HepG2 (cell line): ENCODE measurements around the gene PUS1. TPM values are rescaled to one million over a fixed set of nuclear protein-coding genes. Genes with fewer than 3 reads are reported as not detected.

Experiments
- ATAC-seq: fragments of 200-7000 bp; cut with Tn5 transposase; 3 replicates; pipeline ENCODE4 v1.9.1; 2020; ENCODE audit warnings: mild to moderate bottlenecking, moderate library complexity
- Bru-seq: library from RNA; stranded (reverse); fragments of 400-500 nt; gene quantifications from one replicate; lab custom pipeline; 2021; lab: Mats Ljungman, UMichigan
- BruChase-seq, 2 experiments: library from RNA; stranded (reverse); fragments of 400-500 nt; gene quantifications; one replicate each; lab custom pipeline; 2021; lab: Mats Ljungman, UMichigan
- BruUV-seq: library from RNA; stranded (reverse); fragments of 400-500 nt; replicated peaks from 2 replicates; lab custom pipeline; 2021; lab: Mats Ljungman, UMichigan
- CTCF ChIA-PET: fragments of 300-600 bp; formaldehyde crosslinking; extraction: SDS; loops from one replicate; lab custom pipeline; 2021; ENCODE audit warnings: low total read pairs, inconsistent platforms, low intra/inter-chr PET ratio; lab: Yijun Ruan, JAX
- POLR2A ChIA-PET: fragments of 350-600 bp; sonication (Branson Sonifier 250); formaldehyde crosslinking; loops from one replicate; lab custom pipeline; 2020; ENCODE audit warnings: antibody characterized with exemption, inconsistent platforms; lab: Yijun Ruan, JAX
- DNase-seq: peaks from one replicate; pipeline ENCODE4 v3.0.0-alpha.2; 2015; ENCODE audit warnings: low spot score
- FAIRE-seq: peaks from 3 replicates; lab custom pipeline; 2011; peaks lifted over from hg19 to GRCh38; lab: Jason Lieb, UNC
- H2AFZ ChIP-seq: one replicate; pipeline ENCODE4 v1.6.1; 2011; ENCODE audit warnings: low read length, inconsistent platforms
- H3K27ac ChIP-seq: fragments of 300-600 bp; 3 replicates; pipeline ENCODE4 v1.8.0; 2011; ENCODE audit warnings: mixed run types, mild to moderate bottlenecking, mixed read lengths, low read length, inconsistent platforms; ENCODE audit not compliant: insufficient read depth; ENCODE audit errors: extremely low read length
- H3K27me3 ChIP-seq, 2 experiments: fragments of 200-600 bp in 1 of 2; 2 replicates in 1 of 2; 3 replicates in 1 of 2; pipeline versions ENCODE4 v1.6.0 to v1.8.0; 2011; ENCODE audit warnings: low read length in 2 of 2, mild to moderate bottlenecking in 2 of 2, moderate library complexity in 2 of 2, inconsistent platforms in 1 of 2; ENCODE audit not compliant: insufficient read depth in 2 of 2, control insufficient read depth in 1 of 2
- H3K36me3 ChIP-seq, 2 experiments: fragments of 200-600 bp in 1 of 2; replicated peaks in 1 of 2; 2 replicates in 1 of 2; 3 replicates in 1 of 2; pipeline versions ENCODE4 v1.5.1 to v1.8.0; 2011; ENCODE audit warnings: low read length in 2 of 2, inconsistent platforms in 1 of 2; ENCODE audit not compliant: insufficient read depth in 2 of 2, control insufficient read depth in 1 of 2
- H3K4me1 ChIP-seq: 2 replicates; pipeline ENCODE4 v1.5.1; 2012; ENCODE audit warnings: low read length, inconsistent platforms; ENCODE audit not compliant: insufficient read depth
- H3K4me2 ChIP-seq: 2 replicates; pipeline ENCODE4 v1.6.0; 2011; ENCODE audit warnings: low read depth, low read length, inconsistent platforms
- H3K4me3 ChIP-seq, 3 experiments: fragments of 200-600 bp in 1 of 3; sonication (generic), shearing (Covaris generic) in 1 of 3; replicated peaks in 1 of 3; 2 replicates each; pipeline ENCODE4 v1.5.1; 2011 to 2016; ENCODE audit warnings: low read length in 3 of 3, inconsistent platforms in 2 of 3, low read depth in 2 of 3, mild to moderate bottlenecking in 2 of 3, control low read depth in 1 of 3, mixed read lengths in 1 of 3; ENCODE audit not compliant: insufficient read depth in 1 of 3
- H3K79me2 ChIP-seq: one replicate; pipeline ENCODE4 v1.6.1; 2011; ENCODE audit warnings: low read length, inconsistent platforms; ENCODE audit not compliant: insufficient read depth
- H3K9ac ChIP-seq: 2 replicates; pipeline ENCODE4 v1.6.0; 2011; ENCODE audit warnings: mild to moderate bottlenecking, low read depth, low read length, inconsistent platforms; ENCODE audit not compliant: insufficient read depth
- H3K9me3 ChIP-seq: 2 replicates; pipeline ENCODE4 v1.5.1; 2012; ENCODE audit warnings: mild to moderate bottlenecking, low read length
- H4K20me1 ChIP-seq: 2 replicates; pipeline ENCODE4 v1.6.0; 2011; ENCODE audit warnings: inconsistent platforms, mild to moderate bottlenecking, low read length, moderate library complexity; ENCODE audit not compliant: insufficient read depth
- ARNTL ChIP-seq: sonication (generic); formaldehyde crosslinking; IDR thresholded peaks from 2 replicates; pipeline ENCODE4 v1.4.0; 2020; ENCODE audit warnings: mild to moderate bottlenecking, missing genetic modification reagents
- FOSL2 ChIP-seq: sonication (generic); formaldehyde crosslinking; IDR thresholded peaks from 2 replicates; pipeline ENCODE4 v1.4.0; 2020; ENCODE audit warnings: missing genetic modification reagents
- SETDB1 ChIP-seq: sonication (generic); formaldehyde crosslinking; IDR thresholded peaks from 2 replicates; pipeline ENCODE4 v1.5.1; 2020; ENCODE audit warnings: missing genetic modification reagents, mild to moderate bottlenecking, borderline replicate concordance
- SMYD3 ChIP-seq: sonication (generic); formaldehyde crosslinking; IDR thresholded peaks from 2 replicates; pipeline ENCODE4 v1.8.1; 2023; ENCODE audit warnings: mild to moderate bottlenecking, missing genetic modification reagents
- XBP1 ChIP-seq: sonication (generic); formaldehyde crosslinking; IDR thresholded peaks from 2 replicates; pipeline ENCODE4 v1.5.0; 2020; ENCODE audit warnings: missing genetic modification reagents
- ZNF558 ChIP-seq: sonication (generic); formaldehyde crosslinking; IDR thresholded peaks from 2 replicates; pipeline ENCODE4 v1.9.0; 2022; ENCODE audit warnings: mild to moderate bottlenecking, missing genetic modification reagents, borderline replicate concordance
- ZNF629 ChIP-seq: sonication (generic); formaldehyde crosslinking; conservative IDR thresholded peaks from 2 replicates; pipeline ENCODE4 v1.5.0; 2020; ENCODE audit warnings: missing genetic modification reagents
- ZSCAN20 ChIP-seq: sonication (generic); formaldehyde crosslinking; IDR thresholded peaks from 2 replicates; pipeline ENCODE4 v1.4.0; 2020; ENCODE audit warnings: missing genetic modification reagents, mild to moderate bottlenecking, borderline replicate concordance
- ZSCAN31 ChIP-seq: sonication (generic); formaldehyde crosslinking; IDR thresholded peaks from 2 replicates; pipeline ENCODE4 v1.5.0; 2020; ENCODE audit warnings: low read depth, mild to moderate bottlenecking, missing genetic modification reagents
- WGBS: methylation state at CpG from one replicate; pipeline ENCODE4 v1.1.6; 2017; ENCODE audit warnings: low lambda C conversion rate; 5-methylcytosine and 5-hydroxymethylcytosine counted together
- in situ Hi-C: cut with HindIII; loops from 2 replicates; pipeline ENCODE4 v1.10.0; 2017; ENCODE audit warnings: low pct_unique_long_range_greater_than_20kb; ENCODE audit not compliant: extremely low pct_ligation_motif_present
- intact Hi-C: fragments of 100-400 bp; cut with micrococcal nuclease; formaldehyde crosslinking; loops from one replicate; pipeline ENCODE4 v1.10.0; 2022; ENCODE audit not compliant: unreplicated experiment
- long read RNA-seq, 2 experiments: library from RNA in 1 of 2; library from polyadenylated mRNA in 1 of 2; stranded (forward) in 1 of 2; unstranded in 1 of 2; transcript quantifications; one replicate each; pipeline ENCODE4 v2.0.0, GENCODE V29; 2019 to 2022
- polyA minus RNA-seq, 3 experiments: library from RNA; depleted of rRNA, polyadenylated mRNA; stranded (reverse); fragments of >200 nt; gene quantifications; 2 replicates each; pipeline ENCODE4 v1.2.3, GENCODE V29; 2011; ENCODE audit warnings: low replicate concordance in 1 of 3
- polyA plus RNA-seq, 8 experiments: library from polyadenylated mRNA; depleted of rRNA in 3 of 8; stranded (reverse) in 7 of 8; unstranded in 1 of 8; fragments of >200 nt; fragmentation: Illumina TruSeq in 4 of 8; extraction: Trizol in 4 of 8; gene quantifications; 2 replicates each; pipeline versions ENCODE4 v1.2.1 to v1.2.3, GENCODE V29; 2011 to 2016; ENCODE audit warnings: low read depth in 4 of 8, missing spikeins in 1 of 8, mixed read lengths in 1 of 8; ENCODE audit not compliant: insufficient read depth in 1 of 8
- total RNA-seq, 5 experiments: library from RNA; depleted of rRNA; stranded (reverse); fragments of >200 nt; fragmentation: Illumina TruSeq; extraction: Trizol; gene quantifications; 2 replicates each; pipeline ENCODE4 v1.2.3, GENCODE V29; 2016; ENCODE audit warnings: low read depth in 1 of 5
- TF ChIP-seq, protein P1 (sequence below): sonication (generic); formaldehyde crosslinking; IDR thresholded peaks from 2 replicates; pipeline ENCODE4 v1.4.0; 2020; ENCODE audit warnings: mild to moderate bottlenecking, missing genetic modification reagents
- TF ChIP-seq, protein P2 (sequence below): sonication (generic); formaldehyde crosslinking; IDR thresholded peaks from 2 replicates; pipeline ENCODE4 v1.4.0; 2020; ENCODE audit warnings: missing genetic modification reagents

The PUS1 gene
- total RNA-seq (2016; rRNA removed; fragmentation: Illumina TruSeq; extraction: Trizol) (23.5 and 24.7 TPM in 2 replicates), polyA plus RNA-seq (2011; rRNA removed) (19.2 and 28.3 TPM in 2 replicates), polyA minus RNA-seq (2011; rRNA and poly(A)+ RNA removed; ENCODE audit: low replicate concordance) (26.1 and 71.1 TPM in 2 replicates), Bru-seq, nascent RNA (percentile 82 among the genes with signal in this experiment), BruChase-seq, experiment 1, labeled RNA remaining after a 6-hour chase (percentile 89 among the genes with signal in this experiment), BruChase-seq, experiment 2, labeled RNA remaining after a 2-hour chase (percentile 91 among the genes with signal in this experiment)
- 6.6 and 7.1 TPM in 2 replicates for total RNA-seq (2016; cell fraction: cytosol; rRNA removed; fragmentation: Illumina TruSeq; extraction: Trizol; ENCODE audit: low read depth)
- total RNA-seq (2016; cell fraction: insoluble cytoplasmic fraction; rRNA removed; fragmentation: Illumina TruSeq; extraction: Trizol) = 21.9 and 25.6 TPM in 2 replicates
- 11.7 and 15.8 TPM in 2 replicates for total RNA-seq (2016; cell fraction: membrane; rRNA removed; fragmentation: Illumina TruSeq; extraction: Trizol)
- 22.3 and 22.5 TPM in 2 replicates for total RNA-seq (2016; cell fraction: nucleus; rRNA removed; fragmentation: Illumina TruSeq; extraction: Trizol)
- polyA plus RNA-seq (2011; cell fraction: cytosol; rRNA removed) = 18.9 and 22.1 TPM in 2 replicates
- polyA plus RNA-seq (2011; cell fraction: nucleus; rRNA removed) = 51.5 and 61.7 TPM in 2 replicates
- 16.6 and 23.7 TPM in 2 replicates for polyA plus RNA-seq (2012)
- polyA plus RNA-seq (2016; cell fraction: cytosol; fragmentation: Illumina TruSeq; extraction: Trizol; ENCODE audit: low read depth) = 6.6 and 8.0 TPM in 2 replicates
- polyA plus RNA-seq (2016; cell fraction: insoluble cytoplasmic fraction; fragmentation: Illumina TruSeq; extraction: Trizol; ENCODE audit: low read depth) = 37.8 and 38.4 TPM in 2 replicates
- 14.2 and 18.7 TPM in 2 replicates for polyA plus RNA-seq (2016; cell fraction: membrane; fragmentation: Illumina TruSeq; extraction: Trizol; ENCODE audit: low read depth)
- polyA plus RNA-seq (2016; cell fraction: nucleus; fragmentation: Illumina TruSeq; extraction: Trizol; ENCODE audit: insufficient read depth, low read depth) = 70.5 and 72.7 TPM in 2 replicates
- 10.4 and 12.3 TPM in 2 replicates for polyA minus RNA-seq (2011; cell fraction: cytosol; rRNA and poly(A)+ RNA removed)
- polyA minus RNA-seq (2011; cell fraction: nucleus; rRNA and poly(A)+ RNA removed) = 31.2 and 34.2 TPM in 2 replicates
- long read RNA-seq, experiment 1, full-length matches to known transcripts = 9 of 19 reads
- long read RNA-seq, experiment 1, partial matches to known transcripts = 4 of 19 reads
- long read RNA-seq, experiment 1, other reads (novel, unspliced or antisense) = 6 of 19 reads
- long read RNA-seq, experiment 2, full-length matches to known transcripts = 84 of 110 reads
- long read RNA-seq, experiment 2, partial matches to known transcripts = 10 of 110 reads
- long read RNA-seq, experiment 2, other reads (novel, unspliced or antisense) = 16 of 110 reads

DNA sequence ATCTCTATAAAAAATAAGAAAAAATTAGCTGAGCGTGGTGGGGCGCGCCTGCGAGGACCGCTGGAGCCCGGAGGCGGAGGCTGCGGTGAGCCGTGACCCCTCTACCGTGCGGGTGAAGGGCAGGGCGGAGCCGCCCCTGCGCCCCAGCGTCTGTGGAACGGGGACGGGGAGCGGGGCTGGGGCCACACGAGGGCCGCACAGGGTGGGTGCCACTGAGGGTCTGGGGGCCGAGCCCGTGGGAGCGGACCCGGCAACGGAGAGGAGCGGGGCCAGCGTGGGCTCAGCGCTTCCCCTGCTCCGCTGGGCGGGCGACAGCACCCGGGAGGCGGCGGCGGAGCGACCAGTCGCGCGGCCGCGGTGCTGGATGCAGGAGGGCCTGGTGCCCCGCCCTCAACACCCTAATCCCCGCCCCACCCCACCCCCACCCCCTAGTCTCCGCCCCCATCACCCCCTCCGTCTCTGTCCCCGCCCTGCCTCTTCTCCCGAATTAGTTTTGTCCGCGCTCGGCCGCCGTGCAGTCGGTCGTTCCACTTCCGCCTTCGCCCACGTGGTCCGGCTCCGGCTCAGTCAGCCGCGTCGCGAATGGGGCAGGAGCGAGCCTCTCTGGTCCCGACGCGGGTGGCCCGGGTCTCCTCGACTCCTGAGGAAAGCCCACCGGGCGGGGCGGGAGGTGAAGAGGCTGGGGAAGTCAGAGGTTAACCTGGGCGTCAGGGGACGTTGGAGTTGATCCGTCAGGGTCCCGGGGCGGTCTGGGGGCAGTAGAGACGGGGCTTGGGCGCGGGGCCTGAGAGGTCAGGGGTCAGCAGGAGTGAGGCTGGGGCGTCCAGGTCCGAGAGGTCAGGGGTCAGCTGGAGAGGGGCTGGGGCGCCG lies at the start of gene PUS1:
Gene PUS1, plus strand, starts transcription at position 566 of the 870 bp plus-strand sequence. CDS start 447 bp downstream, outside the sequence.
- Histone ChIP-seq H3K9me3 (no peaks in the 10 kb centered on the region), H3K27me3 (no peaks in the 10 kb centered on the region), H3K36me3 (peaks cover 15 to 22% of the 10 kb centered on the region in 2 experiments), H3K27ac (peak within 1 kb of the TSS; percentile 87), H2AFZ (no peak within 1 kb of the TSS), H3K4me3 (peak within 1 kb of the TSS; percentile 78 to 92 (median 90)), H3K79me2 (peaks cover 16% of the 10 kb centered on the region), H3K4me2 (peak within 1 kb of the TSS; percentile 83), H3K9ac (peak within 1 kb of the TSS; percentile 79), H3K4me1 (peaks cover 18% of the 10 kb centered on the region), H4K20me1 (no peaks in the 10 kb centered on the region)
- no TSS peak for BruUV-seq
- intact Hi-C loops = loop anchor here (5.0 to 10.0 kb wide), 2 partner anchors 67 to 94 kb away; no protein-coding TSS in a partner anchor
- POLR2A ChIA-PET = interaction anchor here (0.7 to 1.9 kb wide), 7 partner anchors 15 to 75 kb away, joined by 3 to 18 read pairs (median 5); no protein-coding TSS in a partner anchor
- DNase-seq = peak; percentile 88
- WGBS = 3% methylated on average over 29 of the region's 84 CpGs
- CTCF ChIA-PET = no interaction called here
- no peak for FAIRE-seq
- peak; percentile 81 for ATAC-seq
- in situ Hi-C loops = no loop called here
- peak; percentile 42; the same call in 1 of the 2 replicates for TF ChIP-seq ARNTL
- TF ChIP-seq SETDB1 = no peak
- TF ChIP-seq, protein P1, sequence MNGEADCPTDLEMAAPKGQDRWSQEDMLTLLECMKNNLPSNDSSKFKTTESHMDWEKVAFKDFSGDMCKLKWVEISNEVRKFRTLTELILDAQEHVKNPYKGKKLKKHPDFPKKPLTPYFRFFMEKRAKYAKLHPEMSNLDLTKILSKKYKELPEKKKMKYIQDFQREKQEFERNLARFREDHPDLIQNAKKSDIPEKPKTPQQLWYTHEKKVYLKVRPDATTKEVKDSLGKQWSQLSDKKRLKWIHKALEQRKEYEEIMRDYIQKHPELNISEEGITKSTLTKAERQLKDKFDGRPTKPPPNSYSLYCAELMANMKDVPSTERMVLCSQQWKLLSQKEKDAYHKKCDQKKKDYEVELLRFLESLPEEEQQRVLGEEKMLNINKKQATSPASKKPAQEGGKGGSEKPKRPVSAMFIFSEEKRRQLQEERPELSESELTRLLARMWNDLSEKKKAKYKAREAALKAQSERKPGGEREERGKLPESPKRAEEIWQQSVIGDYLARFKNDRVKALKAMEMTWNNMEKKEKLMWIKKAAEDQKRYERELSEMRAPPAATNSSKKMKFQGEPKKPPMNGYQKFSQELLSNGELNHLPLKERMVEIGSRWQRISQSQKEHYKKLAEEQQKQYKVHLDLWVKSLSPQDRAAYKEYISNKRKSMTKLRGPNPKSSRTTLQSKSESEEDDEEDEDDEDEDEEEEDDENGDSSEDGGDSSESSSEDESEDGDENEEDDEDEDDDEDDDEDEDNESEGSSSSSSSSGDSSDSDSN (CRISPR knock-in tag) = peak; percentile 58; the same call in 1 of the 2 replicates
- TF ChIP-seq, protein P2, sequence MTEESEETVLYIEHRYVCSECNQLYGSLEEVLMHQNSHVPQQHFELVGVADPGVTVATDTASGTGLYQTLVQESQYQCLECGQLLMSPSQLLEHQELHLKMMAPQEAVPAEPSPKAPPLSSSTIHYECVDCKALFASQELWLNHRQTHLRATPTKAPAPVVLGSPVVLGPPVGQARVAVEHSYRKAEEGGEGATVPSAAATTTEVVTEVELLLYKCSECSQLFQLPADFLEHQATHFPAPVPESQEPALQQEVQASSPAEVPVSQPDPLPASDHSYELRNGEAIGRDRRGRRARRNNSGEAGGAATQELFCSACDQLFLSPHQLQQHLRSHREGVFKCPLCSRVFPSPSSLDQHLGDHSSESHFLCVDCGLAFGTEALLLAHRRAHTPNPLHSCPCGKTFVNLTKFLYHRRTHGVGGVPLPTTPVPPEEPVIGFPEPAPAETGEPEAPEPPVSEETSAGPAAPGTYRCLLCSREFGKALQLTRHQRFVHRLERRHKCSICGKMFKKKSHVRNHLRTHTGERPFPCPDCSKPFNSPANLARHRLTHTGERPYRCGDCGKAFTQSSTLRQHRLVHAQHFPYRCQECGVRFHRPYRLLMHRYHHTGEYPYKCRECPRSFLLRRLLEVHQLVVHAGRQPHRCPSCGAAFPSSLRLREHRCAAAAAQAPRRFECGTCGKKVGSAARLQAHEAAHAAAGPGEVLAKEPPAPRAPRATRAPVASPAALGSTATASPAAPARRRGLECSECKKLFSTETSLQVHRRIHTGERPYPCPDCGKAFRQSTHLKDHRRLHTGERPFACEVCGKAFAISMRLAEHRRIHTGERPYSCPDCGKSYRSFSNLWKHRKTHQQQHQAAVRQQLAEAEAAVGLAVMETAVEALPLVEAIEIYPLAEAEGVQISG (CRISPR knock-in tag) = peak; percentile 88
- TF ChIP-seq ZSCAN20 (CRISPR knock-in tag) = peak; percentile 40; the same call in 1 of the 2 replicates
- TF ChIP-seq ZNF558 (CRISPR knock-in tag) = peak; percentile 82; the same call in 1 of the 2 replicates
- TF ChIP-seq FOSL2 = peak; percentile 37; the same call in 1 of the 2 replicates
- TF ChIP-seq ZSCAN31 = 0 out of 2 replicates have a peak, but pooled peaks have one; percentile 35
- peak; percentile 26; the same call in 1 of the 2 replicates for TF ChIP-seq ZNF629 (CRISPR knock-in tag)
- TF ChIP-seq SMYD3 (CRISPR knock-in tag) = 0 out of 2 replicates have a peak, but pooled peaks have one; percentile 35
- TF ChIP-seq XBP1 (CRISPR knock-in tag) = peak; percentile 36; the same call in 1 of the 2 replicates
